ENCODE data around the gene P2RY6. TPM values are rescaled to one million over a fixed set of nuclear protein-coding genes. Genes with fewer than 3 reads are reported as not detected.

P2RY6 gene
- total RNA-seq, 1 experiment from 2014 or later = not detected

- no peak overlapping the region for H4K91ac ChIP-seq (ENCODE audit: insufficient read length, low read depth, low read length)
- no peaks in the 10 kb centered on the region for H4K20me1 ChIP-seq (ENCODE audit: control insufficient read depth, insufficient read depth, insufficient read length)
- no peak overlapping the region for H3K56ac ChIP-seq (ENCODE audit: insufficient read length, low read depth, low read length)
- H3K4me3 Mint-ChIP-seq = peak overlapping the region in 1 of 2 experiments; percentile 24; a peak in 1 of 5 replicates
- H2BK15ac ChIP-seq (ENCODE audit: low read depth, low read length) = no peak overlapping the region
- no peaks in the 10 kb centered on the region for H3K79me2 ChIP-seq (ENCODE audit: insufficient read depth, low read length)
- H3K4me1 ChIP-seq (ENCODE audit: insufficient read depth, low read length) = peaks cover 7% of the 10 kb centered on the region; the same call in 1 of the 2 replicates
- no peak overlapping the region for H2AFZ ChIP-seq (ENCODE audit: low read length)
- no peaks in the 10 kb centered on the region for H3K9me3 ChIP-seq (ENCODE audit: control insufficient read depth, low read depth, low read length)
- WGBS (ENCODE audit: extremely low coverage, insufficient read length, low lambda C conversion rate) = no CpG with 5 or more reads among the region's 3 CpGs
- no peak overlapping the region for H2BK5ac ChIP-seq (ENCODE audit: insufficient read length, low read length)
- no peaks in the 10 kb centered on the region for H3K79me1 ChIP-seq (ENCODE audit: insufficient read depth, low read depth, low read length, poor library complexity, severe bottlenecking)
- DNase-seq = no peak
- peak overlapping the region; percentile 36 for H2BK12ac ChIP-seq (ENCODE audit: insufficient read length, low read depth, low read length)
- no peak overlapping the region for H3K4ac ChIP-seq (ENCODE audit: low read depth, low read length)
- H3K18ac ChIP-seq (ENCODE audit: insufficient read length, low read depth, low read length) = peak overlapping the region; percentile 59
- H3K9ac ChIP-seq (ENCODE audit: extremely low read depth, insufficient read length, low read length) = no peak overlapping the region
- peak overlapping the region; percentile 32; the same call in 1 of the 2 replicates for H3K14ac ChIP-seq (ENCODE audit: insufficient read depth, low read length)
- H3K27ac Mint-ChIP-seq = no peak overlapping the region
- H3K27me3 Mint-ChIP-seq (ENCODE audit: low read depth) = peaks cover 84% of the 10 kb centered on the region
- peak; percentile 54; the same call in 2 of the 3 replicates for TF ChIP-seq CTCF (conservative IDR thresholded peaks at IDR 0.05)
- no peaks in the 10 kb centered on the region for H3K9me3 Mint-ChIP-seq
- no peaks in the 10 kb centered on the region for H3K23me2 ChIP-seq (ENCODE audit: insufficient read length, low read depth, low read length, poor library complexity, severe bottlenecking)
- no peak overlapping the region for H3K23ac ChIP-seq (ENCODE audit: insufficient read length, low read depth, low read length)
- peaks cover 55 to 57% of the 10 kb centered on the region in 2 experiments for H3K4me1 Mint-ChIP-seq
- no peak overlapping the region for H3K27ac ChIP-seq (ENCODE audit: insufficient read length, low read depth, low read length)
- H2AK5ac ChIP-seq (ENCODE audit: insufficient read length, low read length) = no peak overlapping the region
- peaks cover 28% of the 10 kb centered on the region for H3K27me3 ChIP-seq (ENCODE audit: insufficient read depth, low read length)
- no peak overlapping the region for H3T11ph ChIP-seq (ENCODE audit: low read length)
- H3K36me3 Mint-ChIP-seq (ENCODE audit: insufficient read depth in 1 of 3, low read depth in 3 of 3) = no peaks in the 10 kb centered on the region; a peak in 1 of 7 replicates
- H2BK120ac ChIP-seq (ENCODE audit: low read depth, low read length, poor library complexity, severe bottlenecking) = no peak overlapping the region
- H3K4me2 ChIP-seq (ENCODE audit: insufficient read depth, insufficient read length, low read length) = peak overlapping the region; percentile 41
- no peak overlapping the region for H4K5ac ChIP-seq (ENCODE audit: insufficient read length, low read depth, low read length)
- H4K8ac ChIP-seq (replicated peaks; ENCODE audit: insufficient read length, low read depth, low read length) = no peak overlapping the region
- H2BK20ac ChIP-seq (ENCODE audit: low read depth, low read length, poor library complexity, severe bottlenecking) = no peak overlapping the region
Observed at GRCh38 chr11:73330569-73331093, 58.5 kb downstream of the P2RY6 start.

All from H9 (cell line).